Suppressor macrophage treated with lipopolysaccharide for 4 hours (primary cell): ENCODE measurements around the gene ATP7B.
"Not testable (repeated sequence)": the region's sequence is repeated elsewhere in the genome, so short reads cannot be mapped to it uniquely, and the experiment has no call there.

Experiments used
- DNase-seq: peaks from one replicate; pipeline ENCODE4 v3.0.0-alpha.2; 2020

ATP7B gene

DNA sequence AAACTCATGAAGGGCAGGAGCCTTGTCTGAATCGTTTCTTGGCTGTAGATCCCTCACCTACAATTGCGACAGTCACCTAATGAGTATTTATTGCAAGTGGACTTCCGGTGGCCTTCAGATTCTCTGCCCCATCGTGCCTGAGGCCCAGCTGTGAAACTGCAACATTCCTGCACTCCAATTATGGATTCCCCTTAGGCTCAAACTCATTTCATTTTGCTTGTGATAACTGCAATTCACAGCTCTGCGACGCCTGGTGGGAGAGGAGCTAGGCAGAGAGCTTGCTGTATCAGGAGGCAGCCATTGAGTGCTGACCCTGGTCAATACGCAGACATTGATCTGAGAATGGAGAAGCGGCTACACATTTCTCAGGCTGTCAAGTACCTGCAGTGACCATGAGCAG, 90.5 kb downstream of the ATP7B start:
- no peak for DNase-seq

DNA sequence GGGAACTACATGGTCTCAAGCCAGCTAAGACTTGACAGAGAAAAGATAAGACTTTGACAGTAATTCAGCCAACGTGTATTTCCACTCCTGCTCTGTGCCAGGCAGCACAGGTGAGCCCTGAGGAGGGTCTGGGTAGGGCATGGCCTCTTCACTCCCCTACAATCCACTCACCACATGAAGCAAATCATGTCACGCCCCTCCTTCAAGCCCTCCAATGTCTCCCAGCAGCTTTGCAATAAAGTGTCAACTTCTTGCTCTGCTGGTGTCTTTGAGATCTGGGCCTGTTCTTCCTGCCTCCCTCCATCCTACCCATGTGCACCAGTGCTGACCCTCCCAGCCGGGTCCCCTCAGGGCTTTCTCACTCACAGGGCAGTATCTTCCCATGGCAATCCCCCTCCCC, 91.0 kb downstream of the ATP7B start:
- DNase-seq = no peak

DNA sequence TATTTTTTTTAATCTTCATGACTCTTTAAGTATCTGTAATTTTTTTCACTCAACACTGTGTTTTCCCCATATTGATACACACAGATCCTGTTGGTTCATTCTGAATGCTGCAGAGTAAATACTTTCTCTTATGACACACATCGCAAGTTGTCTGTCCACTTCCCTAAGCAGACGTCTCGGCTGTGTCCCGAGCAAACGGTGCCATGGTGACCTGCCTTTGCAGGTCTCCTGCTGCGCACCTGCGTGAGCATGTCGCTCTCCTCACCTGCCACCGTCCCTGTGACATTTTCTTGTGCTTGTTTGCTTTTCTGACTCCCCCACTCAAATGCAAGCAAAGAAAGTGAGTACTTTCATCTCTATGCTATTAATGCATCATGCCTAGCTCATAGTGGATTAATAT, 91.7 kb downstream of the ATP7B start:
- DNase-seq = no peak

DNA sequence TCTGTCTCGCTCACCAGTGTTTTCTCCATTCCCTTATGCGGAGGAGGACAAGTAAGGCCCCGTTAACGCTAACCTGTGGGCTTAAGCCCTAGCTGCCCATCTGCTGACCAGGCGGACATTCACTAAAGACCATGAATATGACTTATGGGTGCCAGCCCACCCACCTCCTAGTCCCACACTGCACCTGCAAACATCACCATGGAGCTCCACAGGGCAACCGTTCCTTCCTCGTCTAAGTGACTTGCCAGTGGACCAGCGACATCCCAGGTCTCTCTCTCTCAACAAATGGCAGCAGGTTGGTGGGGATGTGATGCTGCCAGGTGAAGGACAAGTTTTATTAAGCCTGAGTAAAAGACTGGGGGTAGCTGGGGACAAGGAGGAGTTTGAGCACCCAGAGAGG, 94.3 kb downstream of the ATP7B start:
- no peak for DNase-seq

DNA sequence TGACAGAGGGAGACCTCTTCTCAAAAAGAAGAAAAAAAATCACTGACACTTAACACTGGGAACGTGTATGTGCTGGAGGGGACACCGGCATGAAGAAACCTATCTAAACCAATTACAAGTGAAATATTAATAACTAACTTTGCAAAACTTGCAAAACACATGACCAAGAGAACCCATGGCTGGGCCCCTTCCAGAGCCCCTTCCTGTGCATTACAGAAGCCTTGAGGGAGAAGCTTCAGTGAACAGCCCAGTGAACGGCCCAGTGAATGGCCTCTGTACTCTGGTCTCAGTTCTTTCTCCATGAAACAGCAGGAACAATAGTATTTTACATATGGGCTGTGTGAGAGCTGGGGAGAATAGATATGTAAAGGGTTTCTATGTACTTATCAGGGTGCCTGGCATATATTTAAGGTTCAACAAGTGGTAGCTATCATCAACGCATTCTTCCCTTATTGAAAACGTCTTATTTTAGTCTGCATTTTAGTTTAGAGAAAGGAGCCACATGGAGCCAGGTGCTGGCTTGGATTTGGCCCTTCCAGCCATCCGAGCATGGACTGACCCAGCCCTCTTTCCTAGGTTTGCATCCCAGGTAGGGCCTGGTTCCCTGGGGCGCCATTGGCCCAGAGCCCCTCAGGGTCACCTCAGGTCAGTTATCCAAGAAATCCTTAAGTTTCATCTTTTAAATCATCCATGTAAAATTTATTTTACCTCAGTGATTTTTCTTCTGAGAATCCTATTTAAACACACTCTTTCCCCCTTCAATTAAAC, 95.0 kb downstream of the ATP7B start:
- DNase-seq = no peak

DNA sequence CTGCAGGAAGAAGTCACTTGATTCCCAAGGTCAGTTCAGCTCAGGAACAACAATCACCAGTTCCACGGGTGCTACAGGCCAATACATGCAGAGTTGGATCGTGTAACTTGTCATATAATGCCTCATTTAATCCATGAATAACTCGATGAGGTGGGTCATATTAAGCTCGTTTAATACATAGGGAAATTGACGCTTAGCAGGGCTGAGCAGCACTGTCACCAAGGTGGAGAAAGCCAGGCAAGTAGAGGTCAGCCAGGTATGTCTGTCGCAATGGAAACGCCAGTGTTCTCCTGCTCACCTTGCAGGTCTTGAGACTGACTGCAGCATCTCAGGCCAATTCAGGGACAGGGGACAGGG, 97.1 kb downstream of the ATP7B start:
- DNase-seq = no peak

DNA sequence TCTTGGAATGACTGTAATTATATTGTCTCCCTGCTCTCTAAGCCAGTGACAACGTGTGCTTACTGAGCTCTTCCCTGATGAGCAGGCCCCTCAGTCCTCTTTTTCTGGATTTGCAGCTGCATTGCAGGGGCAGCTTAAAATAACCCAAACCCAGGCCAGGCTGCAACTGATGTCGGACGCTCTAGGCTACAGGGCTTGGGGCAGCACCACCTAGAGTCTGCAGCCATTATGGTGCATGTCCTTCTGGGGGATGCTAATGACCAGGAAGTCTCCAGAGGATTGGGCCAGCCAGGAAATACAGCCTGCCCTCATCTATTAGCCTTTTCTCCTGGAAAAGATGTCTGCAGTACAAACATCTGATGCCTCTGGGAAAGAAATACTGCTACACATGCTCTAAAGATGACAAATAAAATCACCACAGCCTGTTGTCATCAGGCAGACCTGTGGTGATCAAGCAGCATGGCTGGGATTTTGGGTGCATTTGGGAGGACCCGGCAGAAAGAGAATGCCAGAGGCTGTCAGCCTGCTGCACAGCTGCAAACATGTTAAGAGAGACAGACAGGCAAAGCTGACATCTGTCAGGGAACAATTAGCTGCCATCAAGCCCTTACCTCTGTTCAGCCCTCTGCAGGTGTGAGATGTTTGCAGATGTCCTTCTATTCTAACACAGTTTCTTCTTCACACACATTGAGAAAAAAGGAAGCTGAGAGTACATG, 97.7 kb downstream of the ATP7B start:
- DNase-seq = no peak

DNA sequence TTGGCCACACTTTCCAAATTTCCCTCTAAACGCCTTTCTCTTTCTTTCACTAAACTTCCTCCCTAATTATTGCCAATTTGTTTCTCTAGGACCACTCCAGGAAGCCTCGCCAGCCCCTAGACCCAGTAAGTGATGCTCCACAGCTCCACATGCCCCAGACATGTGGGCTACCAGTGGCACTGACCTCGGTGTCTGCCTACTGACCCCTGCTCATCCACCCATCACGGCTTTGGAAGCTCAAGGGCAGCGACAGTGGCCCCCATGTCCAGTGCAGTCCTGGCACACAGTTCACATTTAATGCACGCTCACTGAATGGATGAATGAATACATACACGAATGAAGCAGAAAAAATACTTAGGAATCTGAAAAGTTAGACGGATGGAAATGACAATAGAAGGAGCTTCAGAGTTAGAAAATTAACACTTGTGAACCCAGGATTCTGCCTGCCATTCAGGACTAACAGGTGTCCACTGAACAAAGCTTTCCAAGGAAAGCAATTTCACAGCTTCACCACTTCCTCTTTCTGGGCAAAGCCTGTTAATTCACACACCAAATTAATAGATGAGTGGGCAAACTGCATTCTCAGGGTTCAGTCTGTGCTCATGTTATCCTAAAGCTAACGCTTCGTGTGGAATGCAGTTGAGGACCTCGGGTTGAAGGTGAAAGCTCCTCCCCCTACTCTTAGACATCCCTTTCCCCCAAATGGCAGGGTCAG, 98.6 kb downstream of the ATP7B start:
- peak; percentile 9 for DNase-seq

DNA sequence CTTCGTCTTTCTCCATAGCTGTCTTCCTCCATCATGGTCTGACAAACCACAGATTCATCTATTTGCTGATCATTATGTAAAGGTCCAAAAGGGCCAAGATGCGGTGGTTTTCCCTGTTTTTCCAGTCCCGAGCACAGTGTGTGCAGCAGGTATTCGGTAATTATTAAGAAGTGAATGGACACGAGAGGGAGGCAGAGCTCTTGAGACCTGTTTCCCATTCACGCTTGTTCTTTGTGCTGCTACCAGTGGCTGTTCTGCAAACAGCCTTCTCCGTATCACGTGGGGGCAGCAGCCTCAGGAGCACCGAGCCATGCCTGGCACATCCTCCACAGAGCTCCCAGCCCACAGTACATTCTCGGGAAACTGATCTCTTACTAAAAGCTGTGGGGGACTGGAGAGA, 99.2 kb downstream of the ATP7B start:
- DNase-seq = no peak

DNA sequence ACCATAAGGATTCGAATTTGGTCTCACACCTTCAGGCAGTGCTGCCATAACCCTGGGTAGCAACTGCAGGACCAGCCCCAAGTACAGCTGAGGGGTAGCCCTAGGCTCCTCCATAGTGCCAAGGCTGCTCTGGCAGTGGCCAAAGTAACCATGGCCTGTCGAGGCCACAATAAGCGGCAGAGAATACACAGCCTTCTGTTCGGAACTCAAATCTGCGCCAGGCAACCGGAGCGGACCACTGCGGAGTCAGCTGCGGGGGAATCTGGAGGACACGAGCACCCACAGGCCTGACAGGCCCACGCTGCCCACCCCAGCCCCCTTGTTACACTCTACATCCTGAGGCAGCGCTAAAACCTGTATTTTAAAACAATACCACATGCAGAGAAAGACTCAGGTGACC, 100.7 kb downstream of the ATP7B start:
- no peak for DNase-seq

DNA sequence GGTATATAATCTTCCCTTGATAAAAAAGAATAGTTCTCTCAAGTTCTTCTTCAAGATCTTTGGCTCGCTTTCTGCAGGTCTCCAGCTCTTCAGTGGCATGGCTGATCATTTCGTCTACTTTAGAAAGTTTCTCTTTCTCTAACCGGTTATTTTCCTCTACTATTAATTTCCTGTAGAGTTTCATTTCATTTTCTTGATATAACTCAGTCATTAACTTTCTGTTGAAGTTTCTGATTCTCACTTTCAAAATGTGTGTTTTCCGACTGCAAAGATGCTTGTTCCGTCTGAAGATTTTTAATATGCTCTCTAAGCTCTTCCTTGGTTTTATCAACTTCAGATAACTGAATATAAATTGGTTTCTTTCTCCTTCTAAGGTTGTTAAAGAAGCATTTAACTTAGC, 102.0 kb downstream of the ATP7B start:
- not testable (repeated sequence) for DNase-seq

DNA sequence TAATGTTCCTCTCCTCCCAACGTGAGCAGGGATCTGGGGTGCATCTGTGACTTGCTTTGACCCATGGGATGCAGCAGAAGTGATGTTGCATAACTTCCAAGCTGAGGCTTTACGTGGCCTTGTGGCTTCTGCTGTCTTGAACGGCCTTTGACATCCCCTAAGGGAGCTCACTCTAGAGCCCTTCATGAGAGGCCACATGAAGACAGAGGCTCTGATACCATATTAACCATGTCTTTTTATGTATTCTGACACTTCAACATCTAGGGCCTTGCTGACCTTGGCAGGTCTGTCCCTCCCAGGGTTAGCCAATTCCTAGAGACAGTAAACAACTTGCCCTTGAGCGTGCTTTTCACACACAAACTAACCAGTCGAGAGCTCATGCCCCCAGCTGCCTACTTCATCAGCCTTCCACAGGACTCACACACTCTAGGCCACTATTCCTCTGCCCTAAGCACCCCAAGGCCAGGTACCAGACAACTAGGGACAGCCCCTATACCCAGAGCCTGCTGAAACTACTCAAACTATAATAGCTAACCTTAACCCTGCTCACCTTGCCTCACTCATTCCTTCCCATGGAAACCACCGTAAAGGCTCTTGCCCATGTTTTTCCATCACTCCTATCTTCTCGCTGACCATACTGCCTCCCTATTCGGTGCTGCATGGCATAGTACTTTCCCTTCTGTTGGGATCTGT, 104.1 kb downstream of the ATP7B start:
- DNase-seq = no peak

DNA sequence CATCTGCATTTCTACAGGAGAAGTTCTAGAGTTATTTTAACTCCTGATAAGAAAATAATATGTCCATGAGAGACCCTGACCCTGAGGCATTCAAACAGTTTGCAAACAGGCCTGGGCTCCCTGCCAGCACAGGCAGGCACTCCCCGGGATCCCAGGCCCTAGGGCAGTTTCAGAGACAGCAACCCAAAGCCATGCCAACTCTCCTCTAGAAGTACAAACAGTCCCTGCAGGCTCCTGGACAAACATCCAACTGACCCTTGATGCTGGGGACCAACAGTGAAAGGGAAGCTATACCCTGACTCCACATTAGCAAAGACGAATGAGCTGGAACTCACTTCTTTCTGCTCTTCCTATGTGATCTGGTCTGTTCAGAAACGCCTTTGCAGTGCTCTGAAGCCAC, 104.7 kb downstream of the ATP7B start:
- no peak for DNase-seq

DNA sequence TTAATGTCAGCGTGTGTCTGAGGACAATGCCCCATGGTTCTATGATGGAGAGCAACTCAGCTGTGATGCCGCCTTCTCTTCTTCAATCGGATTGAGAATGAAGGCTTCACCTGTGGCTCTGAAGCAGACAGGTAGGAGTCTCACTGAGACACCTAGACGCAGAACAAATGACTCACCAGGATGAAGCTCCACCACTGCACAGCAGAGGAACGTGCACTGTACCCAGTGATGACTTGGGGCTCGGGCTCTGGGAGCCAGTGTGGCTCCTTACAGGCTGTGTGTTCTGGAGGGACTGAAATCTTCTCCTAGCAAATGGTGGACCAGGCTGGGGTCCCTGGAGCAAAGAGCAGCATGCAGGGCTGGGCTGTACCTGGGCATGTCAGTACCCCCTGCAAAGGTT, 105.5 kb downstream of the ATP7B start:
- no peak for DNase-seq

DNA sequence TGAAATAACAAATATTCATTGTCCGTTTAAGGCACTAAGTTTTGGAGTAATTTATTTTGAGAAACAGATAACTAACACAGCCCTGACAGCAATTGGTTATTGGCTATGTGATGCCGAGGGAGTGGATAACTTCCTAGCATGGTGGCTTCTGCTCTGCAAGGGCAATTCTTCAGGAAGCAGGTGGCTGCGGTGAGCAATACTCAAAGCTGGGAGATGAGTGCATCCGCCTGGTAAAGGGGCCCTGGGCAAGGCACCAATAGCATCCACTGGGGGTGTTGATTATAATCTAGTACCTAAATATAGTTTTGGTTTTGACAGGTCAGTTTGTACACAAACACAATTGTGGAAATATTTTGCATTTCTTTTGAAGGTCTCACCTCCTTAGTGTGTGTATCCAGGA, 108.5 kb downstream of the ATP7B start:
- DNase-seq = no peak

DNA sequence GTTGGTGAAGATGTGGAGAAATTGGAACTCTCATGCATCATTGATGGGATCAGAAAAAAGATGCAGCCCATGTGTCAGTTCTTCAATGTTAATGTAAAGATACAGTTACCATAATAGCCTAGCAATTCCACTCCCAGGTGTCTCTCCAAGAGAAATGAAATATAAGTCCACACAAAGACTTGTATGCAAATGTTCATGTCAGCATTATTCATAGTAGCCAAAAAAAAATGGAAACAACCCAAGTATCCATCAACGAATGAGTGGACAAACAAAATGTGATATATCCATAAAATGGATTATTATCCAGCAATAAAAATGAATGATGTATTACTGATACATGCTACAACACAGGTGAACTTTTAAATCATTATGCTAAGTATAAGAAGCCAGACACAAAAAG, 110.8 kb downstream of the ATP7B start:
- no peak for DNase-seq

DNA sequence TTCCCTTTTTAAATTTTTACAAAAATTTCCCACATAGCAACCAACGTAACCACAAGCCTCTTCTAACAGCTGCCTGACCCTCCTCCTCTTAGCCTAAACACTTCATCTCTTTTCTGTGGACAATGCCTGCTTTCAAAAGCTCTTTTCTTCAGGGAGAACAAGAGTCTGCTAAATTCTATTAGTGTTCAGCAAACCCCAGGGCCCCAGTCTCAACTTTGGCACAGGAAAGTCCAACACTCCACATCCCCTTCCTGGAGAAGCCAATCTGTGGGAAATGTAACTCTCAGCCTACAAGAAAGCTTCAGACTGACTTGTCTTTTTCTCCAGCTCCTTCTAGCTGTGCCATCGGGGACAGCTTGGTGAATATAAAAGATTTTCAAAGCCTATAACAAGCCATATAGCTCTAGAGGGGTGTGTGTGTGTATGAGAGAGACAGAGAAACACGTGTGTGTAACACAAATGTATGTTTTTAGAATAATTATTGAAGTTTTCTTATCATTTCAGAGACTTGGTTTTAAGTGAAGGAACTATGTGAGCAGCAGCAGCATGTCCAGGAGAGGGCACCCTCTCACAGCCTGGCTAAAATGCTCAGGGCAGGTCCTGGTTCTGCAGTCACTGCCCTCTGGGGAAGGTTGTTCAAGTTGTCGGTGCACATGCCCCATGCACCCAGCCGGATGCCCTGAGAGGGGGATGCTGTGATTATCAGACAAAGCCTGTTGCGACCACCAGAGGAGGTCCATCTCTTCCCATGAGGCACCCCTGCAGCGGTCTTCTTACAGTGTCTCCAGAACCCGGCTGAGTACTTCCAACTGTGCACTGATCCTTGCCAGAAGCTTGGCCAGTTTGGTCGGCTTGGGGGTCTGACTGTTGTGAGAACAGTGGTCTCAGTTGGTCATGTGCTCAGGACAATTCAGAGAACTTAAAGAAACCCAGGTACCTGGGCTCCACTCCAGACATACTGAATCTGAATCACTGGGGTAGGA, 115.1 kb downstream of the ATP7B start:
- DNase-seq = peak; percentile 55

DNA sequence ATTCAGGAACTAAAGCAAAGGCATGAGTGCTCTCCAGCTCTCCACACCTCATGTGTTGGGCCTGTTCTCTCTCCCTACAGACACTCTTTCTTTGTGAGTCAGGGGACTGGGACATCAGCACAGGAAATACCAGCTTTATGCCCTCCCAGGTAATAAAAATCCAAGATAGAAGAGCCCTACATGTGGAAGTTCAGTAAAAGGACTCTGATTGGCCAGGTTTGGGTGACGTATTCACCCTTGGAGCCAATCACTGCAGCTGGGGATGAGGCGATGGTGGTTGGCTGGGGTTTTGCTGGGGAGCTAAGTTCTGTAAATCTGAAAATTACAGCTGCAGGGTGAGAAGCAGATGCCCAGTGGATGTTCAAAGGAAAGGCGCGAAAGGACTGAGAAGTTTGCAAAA, 117.0 kb downstream of the ATP7B start:
- DNase-seq = no peak

DNA sequence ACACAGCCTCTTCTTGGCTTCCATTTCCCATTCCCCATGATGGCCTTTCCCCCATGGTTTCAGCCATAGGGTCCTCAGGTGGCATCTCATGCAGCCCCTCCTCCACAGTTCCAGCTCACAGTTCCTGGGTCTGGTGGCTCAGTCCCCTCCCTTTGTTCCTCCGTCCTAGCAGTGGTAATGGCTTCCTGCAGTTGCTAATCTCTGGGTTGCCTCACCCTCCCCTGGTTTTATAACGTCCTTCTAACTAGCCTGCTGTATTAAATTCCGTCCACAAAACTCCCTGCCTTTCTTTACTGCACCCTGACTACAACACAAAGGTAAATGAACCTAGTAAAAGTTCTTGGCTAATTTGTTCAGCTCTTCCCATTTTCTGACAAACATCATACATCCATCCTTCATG, 118.6 kb downstream of the ATP7B start:
- no peak for DNase-seq

DNA sequence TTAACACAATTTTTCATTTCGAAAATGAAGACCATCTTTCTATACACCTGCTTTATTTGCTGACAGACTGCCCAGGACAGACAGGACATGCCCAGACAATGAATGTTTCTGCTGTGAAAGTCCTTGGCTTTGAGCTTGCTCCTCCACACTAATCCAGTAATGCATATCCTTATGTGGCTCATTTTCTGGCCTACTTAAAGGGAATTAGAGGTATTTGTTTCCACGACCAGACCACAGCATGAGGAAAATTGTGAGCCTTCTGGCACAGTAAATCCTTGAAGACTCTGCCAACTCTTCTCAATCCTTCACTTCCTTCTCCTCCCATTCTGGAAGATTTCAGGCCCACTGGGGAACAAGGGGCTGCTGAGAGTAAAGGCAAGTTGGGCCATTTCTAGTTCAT, 123.8 kb downstream of the ATP7B start:
- DNase-seq = no peak

DNA sequence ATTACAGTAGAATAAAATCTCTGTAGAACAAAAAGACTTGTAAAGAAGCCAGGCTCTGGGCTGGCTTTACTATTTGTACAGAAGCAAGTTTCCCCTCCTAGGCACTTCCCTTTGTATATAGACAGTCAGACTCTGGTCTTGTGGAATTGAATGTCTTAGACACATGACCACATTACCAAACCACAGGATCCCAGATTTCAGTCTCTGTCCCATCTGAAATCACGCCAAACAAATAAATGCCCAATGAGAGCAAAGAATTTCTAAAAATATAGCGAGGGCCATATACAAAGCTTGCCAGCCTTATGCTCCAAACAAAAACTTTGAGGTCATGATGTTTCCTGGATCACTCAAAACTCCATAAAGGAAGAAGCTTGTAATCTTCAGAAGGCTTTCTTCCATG, 125.6 kb downstream of the ATP7B start:
- DNase-seq = no peak

DNA sequence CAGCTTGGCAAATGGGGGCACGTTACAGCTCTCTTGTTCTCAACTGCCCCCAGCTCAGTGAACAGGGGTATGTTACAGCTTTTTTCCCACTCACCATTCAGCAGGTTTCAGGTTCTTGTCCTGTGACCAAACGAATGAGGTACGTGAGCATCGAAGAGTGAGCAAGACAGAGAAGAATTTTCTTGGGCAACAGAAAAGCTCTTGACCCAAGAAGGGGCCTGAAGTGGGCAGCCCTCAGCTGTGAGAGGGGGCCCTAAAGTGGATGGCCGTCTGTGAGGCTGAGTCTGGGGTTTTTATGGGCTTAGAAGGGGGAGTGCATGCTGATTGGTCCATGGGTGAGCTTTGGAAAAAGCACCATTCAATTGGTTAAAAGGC, 128.0 kb downstream of the ATP7B start:
- DNase-seq = no peak
